K562 (cell line): ENCODE data around the gene SLC44A5. TPM values are rescaled to one million over a fixed set of nuclear protein-coding genes. Genes with fewer than 3 reads are reported as not detected.

Experiments
- ATAC-seq: fragments of 200-7000 bp; cut with Tn5 transposase; 3 replicates; pipeline ENCODE4 v1.9.1; 2020; ENCODE audit warnings: moderate library complexity
- BruUV-seq: library from RNA; stranded (reverse); fragments of 400-500 nt; replicated peaks from 2 replicates; lab custom pipeline; 2021; lab: Mats Ljungman, UMichigan
- CTCF ChIA-PET: fragments of 300-600 bp; formaldehyde crosslinking; extraction: SDS; loops from one replicate; lab custom pipeline; 2021; ENCODE audit warnings: low intra/inter-chr PET ratio; lab: Yijun Ruan, JAX
- POLR2A ChIA-PET: fragments of 300-600, 350-650 bp; sonication (Branson Sonifier 250); formaldehyde crosslinking; extraction: SDS; loops from one replicate; lab custom pipeline; 2021; ENCODE audit warnings: antibody characterized with exemption, inconsistent platforms; lab: Yijun Ruan, JAX
- DNase-seq, 4 experiments: peaks; one replicate each; pipeline versions ENCODE4 v3.0.0 to v3.0.0-alpha.2; 2011 to 2018; ENCODE audit warnings: low spot score in 3 of 4, mixed read lengths in 3 of 4; ENCODE audit errors: extremely low read depth in 1 of 4
- FAIRE-seq: peaks from 2 replicates; lab custom pipeline; 2011; peaks lifted over from hg19 to GRCh38; lab: Jason Lieb, UNC
- H2AFZ ChIP-seq: 2 replicates; pipeline ENCODE4 v1.6.0; 2011; ENCODE audit warnings: low read depth, low read length, control low read depth, inconsistent platforms
- H3K27ac ChIP-seq: fragments of 200-600 bp; 3 replicates; pipeline ENCODE4 v1.8.0; 2011; ENCODE audit warnings: low read depth, mild to moderate bottlenecking, control low read depth, inconsistent platforms, low read length, moderate library complexity, mixed read lengths; ENCODE audit errors: extremely low read depth
- H3K27me3 ChIP-seq, 2 experiments: fragments of 300-600 bp in 1 of 2; 2 replicates in 1 of 2; 3 replicates in 1 of 2; pipeline versions ENCODE4 v1.6.0 to v1.8.0; 2011; ENCODE audit warnings: inconsistent platforms in 2 of 2, low read length in 2 of 2, mild to moderate bottlenecking in 1 of 2, mixed read lengths in 1 of 2, moderate library complexity in 1 of 2; ENCODE audit not compliant: control insufficient read depth in 2 of 2, insufficient read depth in 2 of 2
- H3K36me3 ChIP-seq: fragments of 300-600 bp; 3 replicates; pipeline ENCODE4 v1.8.0; 2011; ENCODE audit warnings: mild to moderate bottlenecking, low read length, inconsistent platforms; ENCODE audit not compliant: control insufficient read depth, insufficient read depth
- H3K4me1 ChIP-seq, 2 experiments: fragments of 200-600 bp in 1 of 2; replicated peaks in 1 of 2; 2 replicates in 1 of 2; 3 replicates in 1 of 2; pipeline versions ENCODE4 v1.5.1 to v1.8.0; 2011; ENCODE audit warnings: inconsistent platforms in 2 of 2, low read length in 2 of 2, mild to moderate bottlenecking in 1 of 2, mixed read lengths in 1 of 2, moderate library complexity in 1 of 2; ENCODE audit not compliant: control insufficient read depth in 2 of 2, insufficient read depth in 2 of 2
- H3K4me2 ChIP-seq: 2 replicates; pipeline ENCODE4 v1.6.1; 2011; ENCODE audit warnings: low read length, control low read depth, inconsistent platforms, mixed read lengths; ENCODE audit not compliant: insufficient read depth
- H3K4me3 ChIP-seq: fragments of 200-600 bp; sonication (generic), shearing (Covaris generic); 2 replicates; pipeline ENCODE4 v1.5.1; 2016; ENCODE audit warnings: control low read depth, inconsistent platforms
- H3K79me2 ChIP-seq: fragments of 200-600 bp; 3 replicates; pipeline ENCODE4 v1.8.0; 2011; ENCODE audit warnings: low read length, inconsistent platforms; ENCODE audit not compliant: control insufficient read depth, insufficient read depth
- H3K9ac ChIP-seq, 2 experiments: 2 replicates each; pipeline versions ENCODE4 v1.6.0 to v1.6.1; 2011; ENCODE audit warnings: low read depth in 2 of 2, low read length in 2 of 2, control low read depth in 1 of 2, inconsistent platforms in 1 of 2, mild to moderate bottlenecking in 1 of 2, mixed read lengths in 1 of 2; ENCODE audit not compliant: insufficient read depth in 1 of 2
- H3K9me1 ChIP-seq: one replicate; pipeline ENCODE4 v1.6.0; 2011; ENCODE audit warnings: inconsistent platforms, mild to moderate bottlenecking, low read length, moderate library complexity; ENCODE audit not compliant: control insufficient read depth, insufficient read depth
- H3K9me3 ChIP-seq: replicated peaks from 2 replicates; pipeline ENCODE4 v1.5.1; 2011; ENCODE audit warnings: low read depth, low read length, inconsistent platforms; ENCODE audit not compliant: control insufficient read depth, insufficient read depth
- H4K20me1 ChIP-seq: replicated peaks from 2 replicates; pipeline ENCODE4 v1.6.1; 2011; ENCODE audit warnings: low read length, inconsistent platforms, mixed read lengths; ENCODE audit not compliant: control insufficient read depth, insufficient read depth
- MGA ChIP-seq: fragments of 450-650 bp; IDR thresholded peaks from 2 replicates; pipeline ENCODE4 v1.6.1; 2016; ENCODE audit warnings: mild to moderate bottlenecking, moderate library complexity
- ZNF384 ChIP-seq: IDR thresholded peaks from 2 replicates; pipeline ENCODE4 v1.6.1; 2012; ENCODE audit warnings: low read depth, low read length, improper control_type of control experiment
- WGBS: fragments of 100-300 bp; shearing (Covaris generic); methylation state at CpG from one replicate; pipeline ENCODE4 v1.1.6; 2016; ENCODE audit warnings: low coverage, mixed read lengths; ENCODE audit not compliant: insufficient coverage; ENCODE audit errors: missing lambda C conversion rate; 5-methylcytosine and 5-hydroxymethylcytosine counted together
- in situ Hi-C: fragments of 300-500 bp; cut with MboI; formaldehyde crosslinking; loops from 4 replicates; pipeline ENCODE4 v1.15.0; 2018; ENCODE audit warnings: inconsistent platforms, mixed read lengths
- intact Hi-C: fragments of 100-400 bp; cut with micrococcal nuclease; formaldehyde crosslinking; loops from 2 replicates; pipeline ENCODE4 v1.14.2; 2022
- polyA plus RNA-seq, 8 experiments: library from polyadenylated mRNA; depleted of rRNA in 4 of 8; stranded (reverse) in 5 of 8; unstranded in 3 of 8; fragments of >200 nt; fragmentation: Nextera tagmentation in 2 of 8; fragmentation: Illumina TruSeq in 1 of 8; extraction: Ambion mirVana in 2 of 8; extraction: Trizol in 1 of 8; gene quantifications; 2 replicates each; pipeline versions ENCODE4 v1.2.1 to v1.2.3, GENCODE V29; 2011 to 2014; ENCODE audit warnings: inconsistent platforms in 1 of 8, missing spikeins in 1 of 8
- total RNA-seq, 7 experiments: library from RNA; depleted of rRNA in 6 of 7; stranded (reverse); fragments of >200 nt in 6 of 7; fragmentation: Illumina TruSeq in 2 of 7; extraction: Trizol in 2 of 7; gene quantifications; 2 replicates each; pipeline versions ENCODE4 v1.2.1 to v1.2.3, GENCODE V29; 2011 to 2021; ENCODE audit warnings: low replicate concordance in 1 of 7
- TF ChIP-seq, protein P1 (sequence below): sonication (generic); formaldehyde crosslinking; IDR thresholded peaks from 2 replicates; pipeline ENCODE4 v1.4.0; 2020; ENCODE audit warnings: mild to moderate bottlenecking, missing genetic modification reagents

Gene SLC44A5
- total and polyA plus RNA-seq, 9 of the 15 experiments (the other 6 are each of a cell fraction or from before 2014, with no cell fraction given), result 1.2 to 10.1 (median 3.2) TPM

DNA sequence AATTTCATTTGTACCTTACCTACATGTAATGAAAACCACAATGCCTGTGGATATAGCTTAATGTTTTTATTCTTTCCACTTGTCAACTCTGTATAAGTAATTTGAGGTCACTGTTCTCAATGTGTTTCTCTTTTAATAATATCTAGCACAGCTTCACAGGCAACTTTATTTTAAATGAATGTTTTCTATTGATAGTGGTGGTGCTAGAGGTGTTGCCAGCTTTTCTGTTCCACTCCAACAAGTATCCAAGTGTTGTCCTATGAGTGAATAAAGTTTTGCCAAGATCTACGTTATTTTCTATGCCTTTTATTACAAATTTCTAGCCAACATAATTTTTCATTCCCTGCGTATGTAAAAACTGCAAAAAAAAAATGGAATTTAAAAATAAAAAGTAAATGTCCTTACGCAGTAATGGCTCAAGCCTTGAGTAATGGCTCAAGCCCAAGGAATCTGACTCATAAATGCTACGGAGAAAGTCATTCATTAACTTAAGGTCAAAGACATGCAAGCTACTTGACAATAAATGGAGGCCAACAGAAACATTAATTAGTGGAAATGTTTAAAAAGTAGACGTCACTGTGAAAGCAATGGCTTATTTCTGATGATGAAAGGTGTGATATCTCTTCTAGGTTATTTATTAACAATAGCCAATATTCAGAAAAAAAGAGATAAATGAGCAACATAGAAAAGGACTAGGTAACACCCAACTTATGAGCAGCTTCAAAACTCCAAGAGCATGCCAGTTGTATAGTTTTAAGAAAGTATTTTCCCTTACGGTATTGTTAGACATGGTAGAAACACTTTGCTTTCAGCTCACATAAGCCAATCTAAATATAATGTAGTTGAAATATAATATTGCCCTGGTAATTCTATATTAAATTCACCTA lies 71.4 kb downstream of the SLC44A5 start:
- no peak overlapping the region for H3K4me3 ChIP-seq
- in situ Hi-C loops, result no loop called here
- DNase-seq (no peak), ATAC-seq (no peak), FAIRE-seq (no peak)
- CTCF ChIA-PET, result no interaction called here
- H2AFZ ChIP-seq, result no peak overlapping the region
- no peaks in the 10 kb centered on the region for H3K79me2 ChIP-seq
- no TSS peak for BruUV-seq
- no peaks in the 10 kb centered on the region for H3K4me1 ChIP-seq
- no peak overlapping the region for H3K4me2 ChIP-seq
- 51% methylated on average over 6 of the region's 6 CpGs for WGBS
- H3K9me3 ChIP-seq, result no peaks in the 10 kb centered on the region
- POLR2A ChIA-PET, result no interaction called here
- no peaks in the 10 kb centered on the region for H4K20me1 ChIP-seq
- no peaks in the 10 kb centered on the region for H3K27me3 ChIP-seq
- H3K36me3 ChIP-seq, result no peaks in the 10 kb centered on the region
- no peak overlapping the region for H3K27ac ChIP-seq
- TF ChIP-seq, protein P1, sequence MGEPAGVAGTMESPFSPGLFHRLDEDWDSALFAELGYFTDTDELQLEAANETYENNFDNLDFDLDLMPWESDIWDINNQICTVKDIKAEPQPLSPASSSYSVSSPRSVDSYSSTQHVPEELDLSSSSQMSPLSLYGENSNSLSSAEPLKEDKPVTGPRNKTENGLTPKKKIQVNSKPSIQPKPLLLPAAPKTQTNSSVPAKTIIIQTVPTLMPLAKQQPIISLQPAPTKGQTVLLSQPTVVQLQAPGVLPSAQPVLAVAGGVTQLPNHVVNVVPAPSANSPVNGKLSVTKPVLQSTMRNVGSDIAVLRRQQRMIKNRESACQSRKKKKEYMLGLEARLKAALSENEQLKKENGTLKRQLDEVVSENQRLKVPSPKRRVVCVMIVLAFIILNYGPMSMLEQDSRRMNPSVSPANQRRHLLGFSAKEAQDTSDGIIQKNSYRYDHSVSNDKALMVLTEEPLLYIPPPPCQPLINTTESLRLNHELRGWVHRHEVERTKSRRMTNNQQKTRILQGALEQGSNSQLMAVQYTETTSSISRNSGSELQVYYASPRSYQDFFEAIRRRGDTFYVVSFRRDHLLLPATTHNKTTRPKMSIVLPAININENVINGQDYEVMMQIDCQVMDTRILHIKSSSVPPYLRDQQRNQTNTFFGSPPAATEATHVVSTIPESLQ, result no peak
- no peak for TF ChIP-seq MGA
- no peak for TF ChIP-seq ZNF384
- H3K9me1 ChIP-seq, result no peaks in the 10 kb centered on the region
- intact Hi-C loops, result no loop called here
- no peak overlapping the region for H3K9ac ChIP-seq
